HepG2 (cell line): ENCODE data around the gene COMMD10. TPM values are rescaled to one million over a fixed set of nuclear protein-coding genes. Genes with fewer than 3 reads are reported as not detected.

Experiments used
- ATAC-seq: fragments of 200-7000 bp; cut with Tn5 transposase; 3 replicates; pipeline ENCODE4 v1.9.1; 2020; ENCODE audit warnings: mild to moderate bottlenecking, moderate library complexity
- BruUV-seq: library from RNA; stranded (reverse); fragments of 400-500 nt; replicated peaks from 2 replicates; lab custom pipeline; 2021; lab: Mats Ljungman, UMichigan
- CTCF ChIA-PET: fragments of 300-600 bp; formaldehyde crosslinking; extraction: SDS; loops from one replicate; lab custom pipeline; 2021; ENCODE audit warnings: low total read pairs, inconsistent platforms, low intra/inter-chr PET ratio; lab: Yijun Ruan, JAX
- POLR2A ChIA-PET: fragments of 350-600 bp; sonication (Branson Sonifier 250); formaldehyde crosslinking; loops from one replicate; lab custom pipeline; 2020; ENCODE audit warnings: antibody characterized with exemption, inconsistent platforms; lab: Yijun Ruan, JAX
- DNase-seq: peaks from one replicate; pipeline ENCODE4 v3.0.0-alpha.2; 2015; ENCODE audit warnings: low spot score
- FAIRE-seq: peaks from 3 replicates; lab custom pipeline; 2011; peaks lifted over from hg19 to GRCh38; lab: Jason Lieb, UNC
- H2AFZ ChIP-seq: one replicate; pipeline ENCODE4 v1.6.1; 2011; ENCODE audit warnings: low read length, inconsistent platforms
- H3K27ac ChIP-seq: fragments of 300-600 bp; 3 replicates; pipeline ENCODE4 v1.8.0; 2011; ENCODE audit warnings: mixed run types, mild to moderate bottlenecking, mixed read lengths, low read length, inconsistent platforms; ENCODE audit not compliant: insufficient read depth; ENCODE audit errors: extremely low read length
- H3K27me3 ChIP-seq, 2 experiments: fragments of 200-600 bp in 1 of 2; 2 replicates in 1 of 2; 3 replicates in 1 of 2; pipeline versions ENCODE4 v1.6.0 to v1.8.0; 2011; ENCODE audit warnings: low read length in 2 of 2, mild to moderate bottlenecking in 2 of 2, moderate library complexity in 2 of 2, inconsistent platforms in 1 of 2; ENCODE audit not compliant: insufficient read depth in 2 of 2, control insufficient read depth in 1 of 2
- H3K36me3 ChIP-seq, 2 experiments: fragments of 200-600 bp in 1 of 2; replicated peaks in 1 of 2; 2 replicates in 1 of 2; 3 replicates in 1 of 2; pipeline versions ENCODE4 v1.5.1 to v1.8.0; 2011; ENCODE audit warnings: low read length in 2 of 2, inconsistent platforms in 1 of 2; ENCODE audit not compliant: insufficient read depth in 2 of 2, control insufficient read depth in 1 of 2
- H3K4me1 ChIP-seq: 2 replicates; pipeline ENCODE4 v1.5.1; 2012; ENCODE audit warnings: low read length, inconsistent platforms; ENCODE audit not compliant: insufficient read depth
- H3K4me2 ChIP-seq: 2 replicates; pipeline ENCODE4 v1.6.0; 2011; ENCODE audit warnings: low read depth, low read length, inconsistent platforms
- H3K4me3 ChIP-seq, 3 experiments: fragments of 200-600 bp in 1 of 3; sonication (generic), shearing (Covaris generic) in 1 of 3; replicated peaks in 1 of 3; 2 replicates each; pipeline ENCODE4 v1.5.1; 2011 to 2016; ENCODE audit warnings: low read length in 3 of 3, inconsistent platforms in 2 of 3, low read depth in 2 of 3, mild to moderate bottlenecking in 2 of 3, control low read depth in 1 of 3, mixed read lengths in 1 of 3; ENCODE audit not compliant: insufficient read depth in 1 of 3
- H3K79me2 ChIP-seq: one replicate; pipeline ENCODE4 v1.6.1; 2011; ENCODE audit warnings: low read length, inconsistent platforms; ENCODE audit not compliant: insufficient read depth
- H3K9ac ChIP-seq: 2 replicates; pipeline ENCODE4 v1.6.0; 2011; ENCODE audit warnings: mild to moderate bottlenecking, low read depth, low read length, inconsistent platforms; ENCODE audit not compliant: insufficient read depth
- H3K9me3 ChIP-seq: 2 replicates; pipeline ENCODE4 v1.5.1; 2012; ENCODE audit warnings: mild to moderate bottlenecking, low read length
- H4K20me1 ChIP-seq: 2 replicates; pipeline ENCODE4 v1.6.0; 2011; ENCODE audit warnings: inconsistent platforms, mild to moderate bottlenecking, low read length, moderate library complexity; ENCODE audit not compliant: insufficient read depth
- GABPA ChIP-seq, 2 experiments: IDR thresholded peaks; 2 replicates each; pipeline ENCODE4 v1.6.1; 2011 to 2016; ENCODE audit warnings: low read depth in 2 of 2, low read length in 1 of 2, missing biosample characterization in 1 of 2, missing genetic modification characterization in 1 of 2
- GLI4 ChIP-seq: sonication (generic); formaldehyde crosslinking; IDR thresholded peaks from 2 replicates; pipeline ENCODE4 v1.5.1; 2020; ENCODE audit warnings: missing genetic modification reagents, mild to moderate bottlenecking, moderate library complexity, borderline replicate concordance
- IKZF1 ChIP-seq: fragments of 450-650 bp; IDR thresholded peaks from 2 replicates; pipeline ENCODE4 v1.7.1; 2016
- KDM5B ChIP-seq: sonication (generic); formaldehyde crosslinking; IDR thresholded peaks from 2 replicates; pipeline ENCODE4 v1.4.0; 2020; ENCODE audit warnings: missing genetic modification reagents, mild to moderate bottlenecking, borderline replicate concordance
- KLF16 ChIP-seq, 2 experiments: sonication (generic) in 1 of 2; formaldehyde crosslinking in 1 of 2; IDR thresholded peaks; 2 replicates each; pipeline versions ENCODE4 v1.6.1 to v1.8.0; 2016 to 2023; ENCODE audit warnings: missing genetic modification reagents in 2 of 2, missing compliant biosample characterization in 1 of 2
- MYNN ChIP-seq: sonication (generic); formaldehyde crosslinking; IDR thresholded peaks from 2 replicates; pipeline ENCODE4 v1.4.0; 2020; ENCODE audit warnings: mild to moderate bottlenecking, low read depth, missing genetic modification reagents
- NFIC ChIP-seq: IDR thresholded peaks from 2 replicates; pipeline ENCODE4 v1.6.1; 2012; ENCODE audit warnings: mild to moderate bottlenecking, low read length, inconsistent platforms
- PCBP1 ChIP-seq: fragments of 200-400 bp; formaldehyde crosslinking; IDR thresholded peaks from 2 replicates; pipeline ENCODE4 v1.6.1; 2017; ENCODE audit warnings: mild to moderate bottlenecking, low read depth, low read length, borderline replicate concordance
- SCMH1 ChIP-seq: sonication (generic); formaldehyde crosslinking; IDR thresholded peaks from 2 replicates; pipeline ENCODE4 v1.9.0; 2021; ENCODE audit warnings: missing genetic modification reagents, mild to moderate bottlenecking, borderline replicate concordance
- ZEB1 ChIP-seq: IDR thresholded peaks from 2 replicates; pipeline ENCODE4 v1.6.1; 2012; ENCODE audit warnings: mild to moderate bottlenecking, low read depth, inconsistent platforms; ENCODE audit not compliant: insufficient replicate concordance
- ZNF10 ChIP-seq: sonication (generic); formaldehyde crosslinking; IDR thresholded peaks from 2 replicates; pipeline ENCODE4 v1.4.0; 2020; ENCODE audit warnings: mild to moderate bottlenecking, low read depth, missing genetic modification reagents, borderline replicate concordance
- ZNF260 ChIP-seq: sonication (generic); formaldehyde crosslinking; IDR thresholded peaks from 2 replicates; pipeline ENCODE4 v1.4.0; 2020; ENCODE audit warnings: missing genetic modification reagents, low read depth, mild to moderate bottlenecking, borderline replicate concordance
- ZNF530 ChIP-seq: sonication (generic); formaldehyde crosslinking; IDR thresholded peaks from 2 replicates; pipeline ENCODE4 v1.5.0; 2020; ENCODE audit warnings: low read depth, mild to moderate bottlenecking, missing genetic modification reagents
- ZNF747 ChIP-seq: sonication (generic); formaldehyde crosslinking; IDR thresholded peaks from 2 replicates; pipeline ENCODE4 v1.8.1; 2023; ENCODE audit warnings: missing genetic modification reagents, mild to moderate bottlenecking, borderline replicate concordance
- ZNF790 ChIP-seq: sonication (generic); formaldehyde crosslinking; IDR thresholded peaks from 2 replicates; pipeline ENCODE4 v1.8.0; 2022; ENCODE audit warnings: missing genetic modification reagents, mild to moderate bottlenecking, borderline replicate concordance
- ZZZ3 ChIP-seq: sonication (generic); formaldehyde crosslinking; IDR thresholded peaks from 2 replicates; pipeline ENCODE4 v1.4.0; 2020; ENCODE audit warnings: missing genetic modification reagents, mild to moderate bottlenecking, borderline replicate concordance
- in situ Hi-C: cut with HindIII; loops from 2 replicates; pipeline ENCODE4 v1.10.0; 2017; ENCODE audit warnings: low pct_unique_long_range_greater_than_20kb; ENCODE audit not compliant: extremely low pct_ligation_motif_present
- intact Hi-C: fragments of 100-400 bp; cut with micrococcal nuclease; formaldehyde crosslinking; loops from one replicate; pipeline ENCODE4 v1.10.0; 2022; ENCODE audit not compliant: unreplicated experiment
- polyA plus RNA-seq, 8 experiments: library from polyadenylated mRNA; depleted of rRNA in 3 of 8; stranded (reverse) in 7 of 8; unstranded in 1 of 8; fragments of >200 nt; fragmentation: Illumina TruSeq in 4 of 8; extraction: Trizol in 4 of 8; gene quantifications; 2 replicates each; pipeline versions ENCODE4 v1.2.1 to v1.2.3, GENCODE V29; 2011 to 2016; ENCODE audit warnings: low read depth in 4 of 8, missing spikeins in 1 of 8, mixed read lengths in 1 of 8; ENCODE audit not compliant: insufficient read depth in 1 of 8
- total RNA-seq, 5 experiments: library from RNA; depleted of rRNA; stranded (reverse); fragments of >200 nt; fragmentation: Illumina TruSeq; extraction: Trizol; gene quantifications; 2 replicates each; pipeline ENCODE4 v1.2.3, GENCODE V29; 2016; ENCODE audit warnings: low read depth in 1 of 5
- TF ChIP-seq, protein P1 (sequence below): sonication (generic); formaldehyde crosslinking; IDR thresholded peaks from 2 replicates; pipeline ENCODE4 v1.4.0; 2020; ENCODE audit warnings: missing genetic modification reagents, mild to moderate bottlenecking, borderline replicate concordance

Gene COMMD10
- total and polyA plus RNA-seq, 2 of the 13 experiments (the other 11 are each of a cell fraction or from before 2014, with no cell fraction given), result 16.9 to 39.3 TPM

- no peak overlapping the region for H3K9ac ChIP-seq
- no peaks in the 10 kb centered on the region; a peak in 2 of 5 replicates for H3K27me3 ChIP-seq
- no peaks in the 10 kb centered on the region for H3K9me3 ChIP-seq
- H3K36me3 ChIP-seq, result no peaks in the 10 kb centered on the region
- FAIRE-seq (no peak), DNase-seq (no peak), ATAC-seq (no peak)
- H3K4me3 ChIP-seq, result no peak overlapping the region
- no peaks in the 10 kb centered on the region for H4K20me1 ChIP-seq
- no TSS peak for BruUV-seq
- POLR2A ChIA-PET, result no interaction called here
- CTCF ChIA-PET, result no interaction called here
- in situ Hi-C loops, result no loop called here
- TF ChIP-seq ZEB1 (no peak), ZNF747 (CRISPR knock-in tag) (no peak), NFIC (no peak), KDM5B (CRISPR knock-in tag) (no peak), IKZF1 (no peak), ZNF790 (no peak), GABPA (IDR thresholded peaks at IDR 0.05; ENCODE audit: low read depth, low read length) (no peak), GABPA (CRISPR knock-in tag; IDR thresholded peaks at IDR 0.05; ENCODE audit: low read depth) (no peak), KLF16 (CRISPR knock-in tag; IDR thresholded peaks at IDR 0.05) (no peak), SCMH1 (CRISPR knock-in tag) (no peak), ZZZ3 (no peak), MYNN (CRISPR knock-in tag) (no peak), ZNF260 (CRISPR knock-in tag) (no peak), PCBP1 (no peak), GLI4 (no peak), ZNF10 (CRISPR knock-in tag) (no peak), ZNF530 (CRISPR knock-in tag) (no peak)
- TF ChIP-seq, protein P1, sequence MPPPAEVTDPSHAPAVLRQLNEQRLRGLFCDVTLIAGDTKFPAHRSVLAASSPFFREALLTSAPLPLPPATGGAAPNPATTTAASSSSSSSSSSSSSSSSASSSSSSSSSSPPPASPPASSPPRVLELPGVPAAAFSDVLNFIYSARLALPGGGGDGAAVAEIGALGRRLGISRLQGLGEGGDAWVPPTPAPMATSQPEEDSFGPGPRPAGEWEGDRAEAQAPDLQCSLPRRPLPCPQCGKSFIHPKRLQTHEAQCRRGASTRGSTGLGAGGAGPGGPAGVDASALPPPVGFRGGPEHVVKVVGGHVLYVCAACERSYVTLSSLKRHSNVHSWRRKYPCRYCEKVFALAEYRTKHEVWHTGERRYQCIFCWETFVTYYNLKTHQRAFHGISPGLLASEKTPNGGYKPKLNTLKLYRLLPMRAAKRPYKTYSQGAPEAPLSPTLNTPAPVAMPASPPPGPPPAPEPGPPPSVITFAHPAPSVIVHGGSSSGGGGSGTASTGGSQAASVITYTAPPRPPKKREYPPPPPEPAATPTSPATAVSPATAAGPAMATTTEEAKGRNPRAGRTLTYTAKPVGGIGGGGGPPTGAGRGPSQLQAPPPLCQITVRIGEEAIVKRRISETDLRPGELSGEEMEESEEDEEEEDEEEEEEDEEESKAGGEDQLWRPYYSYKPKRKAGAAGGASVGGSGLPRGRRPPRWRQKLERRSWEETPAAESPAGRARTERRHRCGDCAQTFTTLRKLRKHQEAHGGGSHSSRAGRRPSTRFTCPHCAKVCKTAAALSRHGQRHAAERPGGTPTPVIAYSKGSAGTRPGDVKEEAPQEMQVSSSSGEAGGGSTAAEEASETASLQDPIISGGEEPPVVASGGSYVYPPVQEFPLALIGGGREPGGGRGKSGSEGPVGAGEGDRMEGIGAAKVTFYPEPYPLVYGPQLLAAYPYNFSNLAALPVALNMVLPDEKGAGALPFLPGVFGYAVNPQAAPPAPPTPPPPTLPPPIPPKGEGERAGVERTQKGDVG, result no peak
- H3K27ac ChIP-seq, result no peak overlapping the region
- no peaks in the 10 kb centered on the region for H3K4me1 ChIP-seq
- H2AFZ ChIP-seq, result no peak overlapping the region
- H3K4me2 ChIP-seq, result no peak overlapping the region
- intact Hi-C loops, result no loop called here
- H3K79me2 ChIP-seq, result no peaks in the 10 kb centered on the region
Measured at GRCh38 chr5:116042375-116042774, 42.5 kb upstream of the COMMD10 start.
